GM20000 (cell line): ENCODE results near the gene PI4KB.
A peak's percentile ranks its signal among the peaks of the same experiment; 100 is the strongest.
"Not testable (repeated sequence)": the region's sequence is repeated elsewhere in the genome, so short reads cannot be mapped to it uniquely, and the experiment has no call there.

Experiments
- DNase-seq: peaks from one replicate; pipeline ENCODE4 v3.0.0; 2012; ENCODE audit warnings: low spot score
- CTCF ChIP-seq: IDR thresholded peaks from 2 replicates; pipeline ENCODE4 v1.5.1; 2012; ENCODE audit warnings: mild to moderate bottlenecking, control low read depth; ENCODE audit errors: extremely low read depth, missing control alignments

The PI4KB gene

GRCh38 chr1:151356696-151357095 is 29.5 kb upstream of the PI4KB start:
- no peak for DNase-seq
- no peak for TF ChIP-seq CTCF

- no peak for TF ChIP-seq CTCF
- DNase-seq: no peak
Measured at GRCh38 chr1:151352021-151352718, 25.0 kb upstream of the PI4KB start.

- DNase-seq: not testable (repeated sequence)
Measured at GRCh38 chr1:151350323-151350722, 23.1 kb upstream of the PI4KB start.

GRCh38 chr1:151347523-151348246 is 20.5 kb upstream of the PI4KB start:
- no peak for DNase-seq
- no peak for TF ChIP-seq CTCF

- TF ChIP-seq CTCF: no peak
- peak; percentile 90 for DNase-seq
Measured at GRCh38 chr1:151346769-151347522, 19.7 kb upstream of the PI4KB start, which contains the start of gene RFX5. TSS of gene RFX5 (minus strand) at chr1:151347252. CDS start at chr1:151346320, 932 bp downstream.

GRCh38 chr1:151346082-151346768 is 19.0 kb upstream of the PI4KB start:
- TF ChIP-seq CTCF: no peak
- no peak for DNase-seq

- TF ChIP-seq CTCF: no peak
- DNase-seq: no peak
Measured at GRCh38 chr1:151344291-151344690, 17.1 kb upstream of the PI4KB start.
